Kidney (tissue), 14 donors: ENCODE data around the gene LRRC4C. TPM values are rescaled to one million over a fixed set of nuclear protein-coding genes. Genes with fewer than 3 reads are reported as not detected.

ENCODE experiments used
- DNase-seq, 5 donors: peaks; one replicate each; pipeline ENCODE4 v3.0.0-alpha.2; 2013 to 2020
- FAIRE-seq: peaks from 2 replicates; lab custom pipeline; 2012; peaks lifted over from hg19 to GRCh38; lab: Jason Lieb, UNC
- H3K27ac ChIP-seq, 2 donors: one replicate each; pipeline ENCODE4 v1.7.0; 2013; ENCODE audit warnings: low read depth in 2 of 2, low read length in 2 of 2, inconsistent platforms in 1 of 2
- H3K27me3 ChIP-seq: one replicate; pipeline ENCODE4 v1.7.1; 2013; ENCODE audit warnings: low read length, inconsistent platforms; ENCODE audit not compliant: control insufficient read depth, insufficient read depth
- H3K36me3 ChIP-seq, 3 donors: one replicate each; pipeline versions ENCODE4 v1.7.0 to v1.7.1; 2013; ENCODE audit warnings: low read length in 3 of 3, control low read depth in 1 of 3, inconsistent platforms in 1 of 3; ENCODE audit not compliant: insufficient read depth in 3 of 3, control insufficient read depth in 2 of 3
- H3K4me1 ChIP-seq, 3 donors: one replicate each; pipeline versions ENCODE4 v1.7.0 to v1.7.1; 2013; ENCODE audit warnings: low read length in 3 of 3, inconsistent platforms in 1 of 3, low read depth in 1 of 3; ENCODE audit not compliant: control insufficient read depth in 2 of 3, insufficient read depth in 2 of 3
- H3K4me3 ChIP-seq, 3 donors: one replicate each; pipeline versions ENCODE4 v1.7.0 to v1.8.1; 2013; ENCODE audit warnings: low read length in 3 of 3, control low read depth in 1 of 3, inconsistent platforms in 1 of 3
- H3K9ac ChIP-seq, 3 donors: one replicate each; pipeline versions ENCODE4 v1.7.0 to v1.7.1; 2013; ENCODE audit warnings: low read length in 3 of 3, control low read depth in 1 of 3, inconsistent platforms in 1 of 3
- H3K9me3 ChIP-seq, 3 donors: one replicate each; pipeline versions ENCODE4 v1.7.0 to v1.7.1; 2013; ENCODE audit warnings: low read length in 3 of 3, control low read depth in 1 of 3, inconsistent platforms in 1 of 3; ENCODE audit not compliant: control insufficient read depth in 2 of 3, insufficient read depth in 1 of 3
- CTCF ChIP-seq: IDR thresholded peaks from 3 replicates; pipeline ENCODE4 v1.5.1; 2012; ENCODE audit warnings: mild to moderate bottlenecking, moderate library complexity, borderline replicate concordance; ENCODE audit not compliant: insufficient read depth; ENCODE audit errors: extremely low read depth
- intact Hi-C: fragments of 100-400 bp; cut with DNase I; formaldehyde crosslinking; loops from one replicate; pipeline ENCODE4 v1.11.1; 2022
- polyA plus RNA-seq: library from polyadenylated mRNA; stranded (reverse); fragments of 350-450 nt; fragmentation: Illumina TruSeq; extraction: RNeasy Lipid Tissue Mini Kit (QIAGEN cat#74804); gene quantifications from one replicate; pipeline ENCODE4 v1.2.3, GENCODE V29; 2014; ENCODE audit warnings: low read depth, low replicate concordance; ENCODE audit not compliant: insufficient read depth
- total RNA-seq: library from RNA; stranded (reverse); fragmentation: NEBNext Ultra II Directional; extraction: Animal tissue kit (Norgen Biotek cat#: 25700); gene quantifications from one replicate; pipeline ENCODE4 v1.2.1, GENCODE V29; 2021
- donor health status: control.
- donor health status: control.
- donor health status: control.
- donor health status: control.
- donor health status: control.
- donor health status: DM: yes; HTN: yes; CAD: no.
- donor health status: Normal renal cell carcinoma (clear cell type).

Gene LRRC4C
- total and polyA plus RNA-seq, 2 donors from 2014 or later: 0.26 to 1.6 TPM

- Histone ChIP-seq H3K9ac (no peak overlapping the region), H3K27ac (no peak overlapping the region), H3K9me3 (no peaks in the 10 kb centered on the region), H3K27me3 (no peaks in the 10 kb centered on the region), H3K4me3 (no peak overlapping the region), H3K36me3 (no peaks in the 10 kb centered on the region), H3K4me1 (no peaks in the 10 kb centered on the region)
- FAIRE-seq: no peak
- intact Hi-C loops: no loop called here
- no peak for TF ChIP-seq CTCF
- DNase-seq: no peak
Observed at GRCh38 chr11:40095446-40095845, 1364.0 kb downstream of the LRRC4C start.

GRCh38 chr11:40094954-40095353, 1364.5 kb downstream of the LRRC4C start:
- intact Hi-C loops: no loop called here
- H3K27ac ChIP-seq: no peak overlapping the region
- FAIRE-seq (no peak), DNase-seq (no peak)
- no peak for TF ChIP-seq CTCF
- H3K9ac ChIP-seq: no peak overlapping the region
- no peak overlapping the region for H3K4me3 ChIP-seq
- H3K27me3 ChIP-seq: no peaks in the 10 kb centered on the region
- H3K9me3 ChIP-seq: no peaks in the 10 kb centered on the region
- no peaks in the 10 kb centered on the region for H3K4me1 ChIP-seq
- no peaks in the 10 kb centered on the region for H3K36me3 ChIP-seq

DNA sequence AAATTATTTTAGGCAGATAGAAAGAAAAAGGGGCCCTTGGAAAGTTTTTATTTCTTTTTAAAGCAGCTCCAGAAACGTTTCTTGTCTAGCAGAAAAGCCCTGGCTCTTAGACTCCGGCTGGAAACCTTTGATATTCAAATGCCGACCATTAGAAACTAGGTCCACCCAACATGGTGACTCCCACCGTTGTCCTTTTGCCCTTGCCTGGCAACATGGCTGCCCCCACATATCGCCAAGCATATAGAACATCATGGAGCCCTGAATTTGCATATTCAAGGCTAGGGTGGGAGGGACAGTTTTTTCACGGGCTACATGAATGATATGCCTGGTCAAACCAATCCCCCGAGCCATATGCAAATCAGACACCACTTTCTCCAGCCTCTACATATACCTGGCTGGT, 1379.0 kb downstream of the LRRC4C start:
- Histone ChIP-seq H3K27me3 (no peaks in the 10 kb centered on the region), H3K4me1 (no peaks in the 10 kb centered on the region), H3K36me3 (no peaks in the 10 kb centered on the region), H3K9ac (no peak overlapping the region), H3K9me3 (no peaks in the 10 kb centered on the region), H3K27ac (no peak overlapping the region), H3K4me3 (no peak overlapping the region)
- intact Hi-C loops: no loop called here
- TF ChIP-seq CTCF: no peak
- no peak for DNase-seq
- FAIRE-seq: no peak
